PC-3 (cell line): ENCODE data around the gene MGST3.

ENCODE experiments used
- CTCF ChIP-seq: fragments of 300-600 bp; sonication (generic); conservative IDR thresholded peaks from 2 replicates; pipeline ENCODE4 v1.5.1; 2017; ENCODE audit warnings: antibody characterized with exemption, low read depth, mild to moderate bottlenecking, low read length
- EZH2phosphoT487 ChIP-seq: fragments of 300-600 bp; sonication (generic); IDR thresholded peaks from 2 replicates; pipeline ENCODE4 v1.6.1; 2018; ENCODE audit warnings: mild to moderate bottlenecking, antibody characterized with exemption, low read length, borderline replicate concordance

- TF ChIP-seq EZH2phosphoT487 = no peak
- no peak for TF ChIP-seq CTCF
Observed at GRCh38 chr1:165680303-165680702, 49.3 kb downstream of the MGST3 start.
